ENCODE results near the gene SLC28A3. TPM values are rescaled to one million over a fixed set of nuclear protein-coding genes. Genes with fewer than 3 reads are reported as not detected.
"Not testable (repeated sequence)": the region's sequence is repeated elsewhere in the genome, so short reads cannot be mapped to it uniquely, and the experiment has no call there.

Gene SLC28A3
- total RNA-seq, 2 experiments from 2014 or later: 1.1 to 1.3 TPM

GRCh38 chr9:84374013-84374412 is 33.5 kb upstream of the SLC28A3 start:
- ATAC-seq: no peak
- Mint-ChIP-seq H3K4me1 (no peaks in the 10 kb centered on the region), H3K27me3 (peaks cover 14% of the 10 kb centered on the region), H3K4me3 (no peak overlapping the region), H3K9me3 (ENCODE audit: low read depth) (no peaks in the 10 kb centered on the region), H3K36me3 (ENCODE audit: low read depth) (no peaks in the 10 kb centered on the region), H3K27ac (no peak overlapping the region)
- CTCF ChIA-PET: no interaction called here
- no peak for DNase-seq
- intact Hi-C loops (cut with DNase I, micrococcal nuclease): no loop called here
- POLR2A ChIA-PET: no interaction called here

- Mint-ChIP-seq H3K9me3 (ENCODE audit: low read depth) (no peaks in the 10 kb centered on the region), H3K4me1 (peaks cover 4% of the 10 kb centered on the region), H3K27ac (no peak overlapping the region), H3K36me3 (ENCODE audit: low read depth) (no peaks in the 10 kb centered on the region), H3K4me3 (no peak overlapping the region), H3K27me3 (peaks cover 13% of the 10 kb centered on the region)
- DNase-seq (no peak), ATAC-seq (no peak)
- intact Hi-C loops (cut with DNase I, micrococcal nuclease): no loop called here
- ChIA-PET CTCF (no interaction called here), POLR2A (no interaction called here)
Measured at GRCh38 chr9:84371737-84372136, 31.2 kb upstream of the SLC28A3 start.

GRCh38 chr9:84368601-84369000 is 28.0 kb upstream of the SLC28A3 start:
- H3K36me3 Mint-ChIP-seq (ENCODE audit: low read depth): no peaks in the 10 kb centered on the region
- peaks cover 10% of the 10 kb centered on the region for H3K27me3 Mint-ChIP-seq
- ATAC-seq: no peak
- intact Hi-C loops (cut with DNase I, micrococcal nuclease): no loop called here
- no peak overlapping the region for H3K27ac Mint-ChIP-seq
- POLR2A ChIA-PET: no interaction called here
- no peak for DNase-seq
- H3K4me1 Mint-ChIP-seq: peaks cover 4% of the 10 kb centered on the region
- H3K9me3 Mint-ChIP-seq (ENCODE audit: low read depth): peaks cover 2% of the 10 kb centered on the region
- no peak overlapping the region for H3K4me3 Mint-ChIP-seq
- CTCF ChIA-PET: no interaction called here

- H3K4me3 Mint-ChIP-seq; H3K9me3 Mint-ChIP-seq (ENCODE audit: low read depth); DNase-seq; H3K27ac Mint-ChIP-seq; ATAC-seq; POLR2A ChIA-PET; CTCF ChIA-PET; H3K4me1 Mint-ChIP-seq; H3K36me3 Mint-ChIP-seq (ENCODE audit: low read depth); intact Hi-C loops (cut with DNase I, micrococcal nuclease): not testable (repeated sequence)
- H3K27me3 Mint-ChIP-seq: peaks cover 12% of the 10 kb centered on the region
Measured at GRCh38 chr9:84367726-84368125, 27.2 kb upstream of the SLC28A3 start.

GRCh38 chr9:84366683-84367082 is 26.1 kb upstream of the SLC28A3 start:
- no peak for ATAC-seq
- no peak overlapping the region for H3K4me3 Mint-ChIP-seq
- POLR2A ChIA-PET: no interaction called here

GRCh38 chr9:84364894-84365490 is 24.4 kb upstream of the SLC28A3 start:
- H3K27ac Mint-ChIP-seq; intact Hi-C loops (cut with DNase I, micrococcal nuclease); ATAC-seq; CTCF ChIA-PET; DNase-seq; H3K4me3 Mint-ChIP-seq; H3K36me3 Mint-ChIP-seq (ENCODE audit: low read depth); H3K27me3 Mint-ChIP-seq; POLR2A ChIA-PET; H3K4me1 Mint-ChIP-seq; H3K9me3 Mint-ChIP-seq (ENCODE audit: low read depth): not testable (repeated sequence)

More at GRCh38 chr9:84366683-84367082, 26.1 kb upstream of the SLC28A3 start:
- CTCF ChIA-PET: no interaction called here
- DNase-seq: no peak
- intact Hi-C loops (cut with DNase I, micrococcal nuclease): no loop called here
- H3K4me1 Mint-ChIP-seq: peaks cover 4% of the 10 kb centered on the region
- peaks cover 2% of the 10 kb centered on the region for H3K9me3 Mint-ChIP-seq (ENCODE audit: low read depth)
- peaks cover 12% of the 10 kb centered on the region for H3K27me3 Mint-ChIP-seq
- H3K36me3 Mint-ChIP-seq (ENCODE audit: low read depth): no peaks in the 10 kb centered on the region
- H3K27ac Mint-ChIP-seq: no peak overlapping the region

- H3K9me3 Mint-ChIP-seq (ENCODE audit: low read depth): peaks cover 2% of the 10 kb centered on the region
- H3K4me1 Mint-ChIP-seq: no peaks in the 10 kb centered on the region
- H3K27ac Mint-ChIP-seq: no peak overlapping the region
- no peaks in the 10 kb centered on the region for H3K36me3 Mint-ChIP-seq (ENCODE audit: low read depth)
- ChIA-PET CTCF (interaction anchor here (0.6 kb wide), 1 partner anchor 119 kb away, joined by 3 read pairs; no protein-coding TSS in a partner anchor), POLR2A (no interaction called here)
- intact Hi-C loops (cut with DNase I, micrococcal nuclease): no loop called here
- ATAC-seq (no peak), DNase-seq (no peak)
- H3K27me3 Mint-ChIP-seq: peaks cover 8% of the 10 kb centered on the region
- no peak overlapping the region for H3K4me3 Mint-ChIP-seq
Measured at GRCh38 chr9:84361645-84362044, 21.1 kb upstream of the SLC28A3 start.

- ATAC-seq: no peak
- Mint-ChIP-seq H3K4me1 (no peaks in the 10 kb centered on the region), H3K4me3 (no peak overlapping the region), H3K36me3 (ENCODE audit: low read depth) (no peaks in the 10 kb centered on the region), H3K27me3 (peaks cover 4% of the 10 kb centered on the region), H3K27ac (no peak overlapping the region), H3K9me3 (ENCODE audit: low read depth) (no peaks in the 10 kb centered on the region)
- DNase-seq: no peak
- intact Hi-C loops (cut with DNase I, micrococcal nuclease): no loop called here
- CTCF ChIA-PET: no interaction called here
- POLR2A ChIA-PET: no interaction called here
Measured at GRCh38 chr9:84357275-84357674, 16.7 kb upstream of the SLC28A3 start.

GRCh38 chr9:84354035-84354434 is 13.5 kb upstream of the SLC28A3 start:
- H3K9me3 Mint-ChIP-seq (ENCODE audit: low read depth): peaks cover under 1% of the 10 kb centered on the region
- no peaks in the 10 kb centered on the region for H3K4me1 Mint-ChIP-seq
- ChIA-PET CTCF (no interaction called here), POLR2A (no interaction called here)
- no peak for DNase-seq
- no peak for ATAC-seq
- H3K36me3 Mint-ChIP-seq (ENCODE audit: low read depth): no peaks in the 10 kb centered on the region
- H3K4me3 Mint-ChIP-seq: no peak overlapping the region
- H3K27me3 Mint-ChIP-seq: peaks cover 1% of the 10 kb centered on the region
- intact Hi-C loops (cut with DNase I, micrococcal nuclease): no loop called here
- no peak overlapping the region for H3K27ac Mint-ChIP-seq

- DNase-seq (no peak), ATAC-seq (no peak)
- Mint-ChIP-seq H3K27me3 (peaks cover 3% of the 10 kb centered on the region), H3K27ac (no peak overlapping the region), H3K4me3 (no peak overlapping the region), H3K9me3 (ENCODE audit: low read depth) (peaks cover 2% of the 10 kb centered on the region), H3K36me3 (ENCODE audit: low read depth) (no peaks in the 10 kb centered on the region), H3K4me1 (no peaks in the 10 kb centered on the region)
- ChIA-PET CTCF (no interaction called here), POLR2A (no interaction called here)
- intact Hi-C loops (cut with DNase I, micrococcal nuclease): no loop called here
Measured at GRCh38 chr9:84349671-84350070, 9.1 kb upstream of the SLC28A3 start.

- Mint-ChIP-seq H3K9me3 (ENCODE audit: low read depth) (no peaks in the 10 kb centered on the region), H3K4me3 (no peak overlapping the region), H3K27me3 (peaks cover 3% of the 10 kb centered on the region), H3K36me3 (ENCODE audit: low read depth) (no peaks in the 10 kb centered on the region), H3K27ac (no peak overlapping the region), H3K4me1 (no peaks in the 10 kb centered on the region)
- DNase-seq (no peak), ATAC-seq (no peak)
- intact Hi-C loops (cut with DNase I, micrococcal nuclease): no loop called here
- POLR2A ChIA-PET: no interaction called here
- CTCF ChIA-PET: no interaction called here
Measured at GRCh38 chr9:84343111-84343521, 2.6 kb upstream of the SLC28A3 start.

- H3K4me1 Mint-ChIP-seq: no peaks in the 10 kb centered on the region
- intact Hi-C loops (cut with DNase I, micrococcal nuclease): no loop called here
- H3K9me3 Mint-ChIP-seq (ENCODE audit: low read depth): no peaks in the 10 kb centered on the region
- H3K36me3 Mint-ChIP-seq (ENCODE audit: low read depth): no peaks in the 10 kb centered on the region
- ATAC-seq (no peak), DNase-seq (no peak)
- no peak overlapping the region for H3K27ac Mint-ChIP-seq
- ChIA-PET CTCF (interaction anchor here (0.6 kb wide), 1 partner anchor 377 kb away, joined by 3 read pairs; no protein-coding TSS in a partner anchor), POLR2A (no interaction called here)
- H3K4me3 Mint-ChIP-seq: no peak overlapping the region
- no peaks in the 10 kb centered on the region for H3K27me3 Mint-ChIP-seq
Measured at GRCh38 chr9:84339962-84340361, 596 bp downstream of the SLC28A3 start.

GRCh38 chr9:84339503-84339902 is 1.1 kb downstream of the SLC28A3 start:
- Mint-ChIP-seq H3K36me3 (ENCODE audit: low read depth) (no peaks in the 10 kb centered on the region), H3K9me3 (ENCODE audit: low read depth) (no peaks in the 10 kb centered on the region), H3K4me3 (no peak overlapping the region), H3K4me1 (no peaks in the 10 kb centered on the region), H3K27me3 (no peaks in the 10 kb centered on the region), H3K27ac (no peak overlapping the region)
- intact Hi-C loops (cut with DNase I, micrococcal nuclease): no loop called here
- ChIA-PET POLR2A (no interaction called here), CTCF (interaction anchor here (0.6 kb wide), 1 partner anchor 377 kb away, joined by 3 read pairs; no protein-coding TSS in a partner anchor)
- ATAC-seq: no peak
- DNase-seq: no peak
